HT-29 (cell line): Measurements from ENCODE around the gene INVS. TPM values are rescaled to one million over a fixed set of nuclear protein-coding genes. Genes with fewer than 3 reads are reported as not detected.
"Not testable (repeated sequence)": the region's sequence is repeated elsewhere in the genome, so short reads cannot be mapped to it uniquely, and the experiment has no call there.

ENCODE experiments used
- DNase-seq: peaks from one replicate; pipeline ENCODE4 v3.0.0-alpha.2; 2015; ENCODE audit warnings: low spot score
- small RNA-seq: library from RNA; depleted of rRNA; stranded (forward); fragments of <200 nt; gene quantifications from one replicate; pipeline ENCODE3, GENCODE V24; 2014
- total RNA-seq: library from RNA; depleted of rRNA; stranded (reverse); fragments of >200 nt; shearing (Covaris generic); gene quantifications from 2 replicates; pipeline ENCODE4 v1.2.3, GENCODE V29; 2014; rRNA removed

Gene INVS
- total RNA-seq, 1 experiment from 2014 or later = 10.4 TPM

- peak; percentile 48 for DNase-seq
These were observed 224.0 kb downstream of the INVS start for GRCh38 chr9:100322954-100323536.

GRCh38 chr9:100324594-100325200 is 225.7 kb downstream of the INVS start:
- DNase-seq = no peak

- DNase-seq = not testable (repeated sequence)
These were observed 239.7 kb downstream of the INVS start for GRCh38 chr9:100338736-100339135.

- DNase-seq = no peak
These were observed 241.2 kb downstream of the INVS start for GRCh38 chr9:100340224-100340623.

- DNase-seq = no peak
These were observed 242.8 kb downstream of the INVS start for GRCh38 chr9:100341889-100342288.

- DNase-seq = no peak
These were observed 247.8 kb downstream of the INVS start for GRCh38 chr9:100346836-100347235.

- no peak for DNase-seq
These were observed 251.1 kb downstream of the INVS start for GRCh38 chr9:100350188-100350587.

Small RNA genes lying within 50 kb of the gene (small RNA-seq; reads per million reads assigned to genes)
- not detected for gene RN7SL75P

Other genes starting within 250 kb of the INVS start
- gene STX17, start 192.6 kb upstream of the INVS start, total RNA-seq = 7.4 and 7.6 TPM in 2 replicates
- 6.6 and 6.8 TPM in 2 replicates for gene ERP44, start 243 bp upstream of the INVS start, total RNA-seq